Brain microvascular endothelial cell (primary cell): ENCODE data around the gene TMEM43.

Experiments used
- DNase-seq: peaks from one replicate; pipeline ENCODE4 v3.0.0-alpha.2; 2020
- H3K27ac ChIP-seq: fragments of 250-450 bp; sonication (Bioruptor Pico); 2 replicates; pipeline ENCODE4 v1.5.1; 2020; ENCODE audit warnings: mild to moderate bottlenecking, moderate library complexity
- H3K27me3 ChIP-seq: fragments of 250-450 bp; sonication (Bioruptor Pico); replicated peaks from 2 replicates; pipeline ENCODE4 v1.5.1; 2020; ENCODE audit warnings: mild to moderate bottlenecking
- H3K36me3 ChIP-seq: fragments of 250-450 bp; sonication (Bioruptor Pico); replicated peaks from 2 replicates; pipeline ENCODE4 v1.5.1; 2020; ENCODE audit warnings: mild to moderate bottlenecking
- H3K4me3 ChIP-seq: 2 replicates; pipeline ENCODE4 v1.5.1; 2011; ENCODE audit warnings: low read depth, mild to moderate bottlenecking, control low read depth, low read length, moderate library complexity
- in situ Hi-C: cut with HindIII; loops from 2 replicates; pipeline ENCODE4 v1.10.0; 2017; ENCODE audit warnings: low sequenced_read_pairs, low pct_ligation_motif_present
- TF ChIP-seq, protein P1 (sequence below): IDR thresholded peaks from 2 replicates; pipeline ENCODE4 v1.5.1; 2011; ENCODE audit warnings: low read depth, mild to moderate bottlenecking, moderate library complexity, low read length, control low read depth, inconsistent platforms; ENCODE audit errors: missing control alignments

Gene TMEM43

DNA sequence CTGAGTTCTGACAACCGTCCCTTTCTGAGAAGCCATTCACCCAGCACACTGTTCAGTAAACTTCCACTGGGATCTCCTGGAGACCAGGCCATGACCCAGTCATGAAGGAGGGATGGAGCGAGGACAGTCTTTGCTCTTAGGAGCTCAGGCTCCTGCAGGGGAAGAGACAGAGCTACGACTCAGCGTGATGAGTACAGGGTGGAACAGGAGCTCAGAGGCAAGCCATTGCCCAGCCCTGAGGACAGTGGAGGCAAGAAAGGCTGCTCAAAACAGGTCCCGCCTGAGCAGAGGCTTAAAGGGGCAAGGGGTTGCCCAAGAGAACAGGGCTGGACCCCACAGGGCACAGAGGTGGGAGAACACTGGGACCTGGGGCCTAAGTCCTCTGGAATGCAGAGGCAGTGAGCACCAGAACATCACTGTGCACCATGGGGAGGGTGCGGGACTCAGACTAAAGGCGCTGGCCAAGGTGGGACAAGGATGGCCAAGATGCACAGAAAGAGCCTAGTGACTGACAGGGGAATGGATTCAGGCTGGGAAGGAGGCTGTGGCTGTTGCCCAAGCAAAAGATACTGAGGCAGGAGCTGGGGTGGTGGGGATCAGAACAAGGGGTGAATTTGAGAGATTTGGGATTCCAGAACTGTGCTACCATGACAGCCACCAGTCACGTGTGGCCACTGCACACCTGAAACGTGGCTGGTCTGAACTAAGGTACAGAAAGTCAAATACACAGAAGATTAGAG, 25.8 kb downstream of the TMEM43 start:
- H3K27me3 ChIP-seq: no peaks in the 10 kb centered on the region
- peaks cover 21% of the 10 kb centered on the region for H3K36me3 ChIP-seq
- in situ Hi-C loops: no loop called here
- H3K4me3 ChIP-seq: no peak overlapping the region
- DNase-seq: no peak
- no peak overlapping the region for H3K27ac ChIP-seq
- TF ChIP-seq, protein P1, sequence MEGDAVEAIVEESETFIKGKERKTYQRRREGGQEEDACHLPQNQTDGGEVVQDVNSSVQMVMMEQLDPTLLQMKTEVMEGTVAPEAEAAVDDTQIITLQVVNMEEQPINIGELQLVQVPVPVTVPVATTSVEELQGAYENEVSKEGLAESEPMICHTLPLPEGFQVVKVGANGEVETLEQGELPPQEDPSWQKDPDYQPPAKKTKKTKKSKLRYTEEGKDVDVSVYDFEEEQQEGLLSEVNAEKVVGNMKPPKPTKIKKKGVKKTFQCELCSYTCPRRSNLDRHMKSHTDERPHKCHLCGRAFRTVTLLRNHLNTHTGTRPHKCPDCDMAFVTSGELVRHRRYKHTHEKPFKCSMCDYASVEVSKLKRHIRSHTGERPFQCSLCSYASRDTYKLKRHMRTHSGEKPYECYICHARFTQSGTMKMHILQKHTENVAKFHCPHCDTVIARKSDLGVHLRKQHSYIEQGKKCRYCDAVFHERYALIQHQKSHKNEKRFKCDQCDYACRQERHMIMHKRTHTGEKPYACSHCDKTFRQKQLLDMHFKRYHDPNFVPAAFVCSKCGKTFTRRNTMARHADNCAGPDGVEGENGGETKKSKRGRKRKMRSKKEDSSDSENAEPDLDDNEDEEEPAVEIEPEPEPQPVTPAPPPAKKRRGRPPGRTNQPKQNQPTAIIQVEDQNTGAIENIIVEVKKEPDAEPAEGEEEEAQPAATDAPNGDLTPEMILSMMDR: no peak

GRCh38 chr3:14151471-14152083, 26.7 kb downstream of the TMEM43 start:
- Histone ChIP-seq H3K36me3 (peaks cover 28% of the 10 kb centered on the region), H3K27me3 (no peaks in the 10 kb centered on the region), H3K27ac (no peak overlapping the region), H3K4me3 (no peak overlapping the region)
- TF ChIP-seq, protein P1: no peak
- in situ Hi-C loops: no loop called here
- DNase-seq: no peak

- in situ Hi-C loops: no loop called here
- no peaks in the 10 kb centered on the region for H3K27me3 ChIP-seq
- H3K4me3 ChIP-seq: no peak overlapping the region
- DNase-seq: no peak
- TF ChIP-seq, protein P1: peak; percentile 56
- no peak overlapping the region for H3K27ac ChIP-seq
- peaks cover 33% of the 10 kb centered on the region for H3K36me3 ChIP-seq
Measured at GRCh38 chr3:14152233-14152962, 27.5 kb downstream of the TMEM43 start.

- Histone ChIP-seq H3K4me3 (no peak overlapping the region), H3K27me3 (no peaks in the 10 kb centered on the region), H3K36me3 (peaks cover 38% of the 10 kb centered on the region), H3K27ac (no peak overlapping the region)
- in situ Hi-C loops: no loop called here
- TF ChIP-seq, protein P1: no peak
- DNase-seq: no peak
Measured at GRCh38 chr3:14152963-14153355, 28.1 kb downstream of the TMEM43 start.

- no peak for DNase-seq
- peaks cover 45% of the 10 kb centered on the region for H3K36me3 ChIP-seq
- H3K27ac ChIP-seq: no peak overlapping the region
- no peaks in the 10 kb centered on the region for H3K27me3 ChIP-seq
- in situ Hi-C loops: no loop called here
- no peak overlapping the region for H3K4me3 ChIP-seq
- TF ChIP-seq, protein P1: no peak
Measured at GRCh38 chr3:14153663-14154062, 28.8 kb downstream of the TMEM43 start.
